OCI-LY3 (cell line): ENCODE results near the gene GRHPR.

Source experiments
- CTCF ChIP-seq: fragments of 200-600, 300-600 bp; sonication (generic); IDR thresholded peaks from 2 replicates; pipeline ENCODE4 v1.5.1; 2014; ENCODE audit warnings: antibody characterized with exemption, low read length, low read depth
- EZH2phosphoT487 ChIP-seq: fragments of 200-600 bp; shearing (Covaris generic); IDR thresholded peaks from 2 replicates; pipeline ENCODE4 v1.6.1; 2018; ENCODE audit warnings: antibody characterized with exemption, mixed run types, low read depth

- no peak for TF ChIP-seq CTCF
- no peak for TF ChIP-seq EZH2phosphoT487
These were observed 41.5 kb downstream of the GRHPR start for GRCh38 chr9:37464006-37464405.
